Muscle of leg (tissue), 11 donors: Measurements from ENCODE around the gene SGSH. TPM values are rescaled to one million over a fixed set of nuclear protein-coding genes. Genes with fewer than 3 reads are reported as not detected.
"Not testable (repeated sequence)": the region's sequence is repeated elsewhere in the genome, so short reads cannot be mapped to it uniquely, and the experiment has no call there.

Experiments
- DNase-seq: peaks from one replicate; pipeline ENCODE4 v3.0.0; 2013
- H3K27ac ChIP-seq: one replicate; pipeline ENCODE4 v1.5.1; 2013; ENCODE audit warnings: mild to moderate bottlenecking, low read length, control low read depth
- H3K27me3 ChIP-seq: one replicate; pipeline ENCODE4 v1.6.1; 2013; ENCODE audit warnings: low read length; ENCODE audit not compliant: control insufficient read depth, insufficient read depth
- H3K36me3 ChIP-seq: one replicate; pipeline ENCODE4 v1.6.1; 2013; ENCODE audit warnings: low read length; ENCODE audit not compliant: control insufficient read depth, insufficient read depth
- H3K4me1 ChIP-seq: one replicate; pipeline ENCODE4 v1.6.1; 2013; ENCODE audit warnings: low read length; ENCODE audit not compliant: control insufficient read depth, insufficient read depth
- H3K4me3 ChIP-seq: one replicate; pipeline ENCODE4 v1.5.1; 2013; ENCODE audit warnings: low read length, control low read depth
- H3K9me3 ChIP-seq: replicated peaks from 2 replicates; pipeline ENCODE4 v1.6.1; 2013; ENCODE audit warnings: low read depth, low read length; ENCODE audit not compliant: control insufficient read depth
- WGBS: methylation state at CpG from one replicate; pipeline ENCODE4 v1.1.5; 2013; ENCODE audit warnings: missing lambda C conversion rate; ENCODE audit not compliant: insufficient coverage; 5-methylcytosine and 5-hydroxymethylcytosine counted together
- polyA plus RNA-seq, 8 donors: library from polyadenylated mRNA; unstranded; fragments of 120-200 nt; gene quantifications; one replicate each; pipeline versions ENCODE4 v1.2.1 to v1.2.3, GENCODE V29; 2013; ENCODE audit warnings: inconsistent platforms in 1 of 8, low replicate concordance in 1 of 8; ENCODE audit not compliant: insufficient read length in 8 of 8, insufficient read depth in 1 of 8
- total RNA-seq: library from RNA; stranded (reverse); fragments of 120-200 nt; gene quantifications from one replicate; pipeline ENCODE4 v1.2.4, GENCODE V29; 2013

SGSH gene
- total and polyA plus RNA-seq, 9 donors = 9.6 to 24.9 (median 20.2) TPM

GRCh38 chr17:80262291-80262690, 42.2 kb upstream of the SGSH start:
- H3K4me1 ChIP-seq = peaks cover 41% of the 10 kb centered on the region
- no peak for DNase-seq
- 56% methylated on average over 2 of the region's 3 CpGs for WGBS
- peak overlapping the region; percentile 92 for H3K27ac ChIP-seq
- no peak overlapping the region for H3K4me3 ChIP-seq
- H3K9me3 ChIP-seq = no peaks in the 10 kb centered on the region
- H3K36me3 ChIP-seq = peaks cover 13% of the 10 kb centered on the region
- H3K27me3 ChIP-seq = peaks cover 2% of the 10 kb centered on the region

- 52% methylated on average over 7 of the region's 8 CpGs for WGBS
- H3K36me3 ChIP-seq = peaks cover 13% of the 10 kb centered on the region
- H3K4me1 ChIP-seq = peaks cover 41% of the 10 kb centered on the region
Observed at GRCh38 chr17:80261895-80262279, 41.8 kb upstream of the SGSH start.

GRCh38 chr17:80261159-80261894, 41.2 kb upstream of the SGSH start:
- H3K27ac ChIP-seq = peak overlapping the region; percentile 92
- H3K4me3 ChIP-seq = peak overlapping the region; percentile 81
- peak; percentile 63 for DNase-seq
- WGBS = 3% methylated on average over 38 of the region's 45 CpGs
- peaks cover 9% of the 10 kb centered on the region for H3K36me3 ChIP-seq
- peaks cover 41% of the 10 kb centered on the region for H3K4me1 ChIP-seq
- H3K27me3 ChIP-seq = peaks cover 2% of the 10 kb centered on the region
- no peaks in the 10 kb centered on the region for H3K9me3 ChIP-seq

More at GRCh38 chr17:80261895-80262279, 41.8 kb upstream of the SGSH start:
- DNase-seq = no peak
- Histone ChIP-seq H3K4me3 (peak overlapping the region; percentile 81), H3K9me3 (no peaks in the 10 kb centered on the region), H3K27me3 (peaks cover 2% of the 10 kb centered on the region), H3K27ac (peak overlapping the region; percentile 92)

GRCh38 chr17:80260791-80261158, 40.6 kb upstream of the SGSH start, which contains the start of gene RNF213:
RNF213 (plus strand) TSS chr17:80260852; CDS start chr17:80263682, 2,830 bp downstream.
- Histone ChIP-seq H3K27ac (peak within 1 kb of the TSS; percentile 92), H3K4me1 (peaks cover 41% of the 10 kb centered on the region), H3K4me3 (peak within 1 kb of the TSS; percentile 81), H3K27me3 (peaks cover 2% of the 10 kb centered on the region), H3K9me3 (no peaks in the 10 kb centered on the region), H3K36me3 (peaks cover 7% of the 10 kb centered on the region)
- WGBS = under 1% methylated on average over 49 of the region's 54 CpGs
- DNase-seq = peak; percentile 49

GRCh38 chr17:80260069-80260535, 40.0 kb upstream of the SGSH start:
- DNase-seq = peak; percentile 82
- Histone ChIP-seq H3K27me3 (peaks cover 2% of the 10 kb centered on the region), H3K4me1 (peaks cover 38% of the 10 kb centered on the region), H3K4me3 (peak overlapping the region; percentile 40), H3K9me3 (no peaks in the 10 kb centered on the region), H3K27ac (peak overlapping the region; percentile 23), H3K36me3 (peaks cover 3% of the 10 kb centered on the region)
- WGBS = under 1% methylated on average over 55 of the region's 63 CpGs

- H3K4me3 ChIP-seq = peak overlapping the region; percentile 40
- H3K27me3 ChIP-seq = peaks cover 2% of the 10 kb centered on the region
- WGBS = 48% methylated on average over 17 of the region's 18 CpGs
Observed at GRCh38 chr17:80259457-80260068, 39.4 kb upstream of the SGSH start.

GRCh38 chr17:80258296-80258695, 38.2 kb upstream of the SGSH start:
- not testable (repeated sequence) for H3K36me3 ChIP-seq, H3K9me3 ChIP-seq, H3K27me3 ChIP-seq, H3K4me3 ChIP-seq, DNase-seq, H3K27ac ChIP-seq
- peaks cover 25% of the 10 kb centered on the region for H3K4me1 ChIP-seq
- WGBS = 50% methylated on average over 2 of the region's 2 CpGs

More at GRCh38 chr17:80259457-80260068, 39.4 kb upstream of the SGSH start:
- Histone ChIP-seq H3K9me3 (no peaks in the 10 kb centered on the region), H3K4me1 (peaks cover 36% of the 10 kb centered on the region), H3K27ac (peak overlapping the region; percentile 23), H3K36me3 (peaks cover 1% of the 10 kb centered on the region)
- no peak for DNase-seq

GRCh38 chr17:80257716-80258213, 37.6 kb upstream of the SGSH start:
- H3K27me3 ChIP-seq = peaks cover 2% of the 10 kb centered on the region
- no peak overlapping the region for H3K27ac ChIP-seq
- no peak for DNase-seq
- WGBS = 51% methylated on average over 8 of the region's 14 CpGs
- peaks cover 20% of the 10 kb centered on the region for H3K4me1 ChIP-seq
- peaks cover 1% of the 10 kb centered on the region for H3K36me3 ChIP-seq
- no peaks in the 10 kb centered on the region for H3K9me3 ChIP-seq
- no peak overlapping the region for H3K4me3 ChIP-seq

GRCh38 chr17:80256034-80256350, 35.9 kb upstream of the SGSH start:
- WGBS = 100% methylated on average over 1 of the region's 5 CpGs
- Histone ChIP-seq H3K36me3 (peaks cover 13% of the 10 kb centered on the region), H3K27ac (no peak overlapping the region), H3K27me3 (peaks cover 2% of the 10 kb centered on the region), H3K4me1 (peaks cover 5% of the 10 kb centered on the region), H3K4me3 (no peak overlapping the region), H3K9me3 (no peaks in the 10 kb centered on the region)
- no peak for DNase-seq
